NOMO-1 treated with DMSO at 0.1 percent for 48 hours (cell line): ENCODE data around the gene OSGEPL1.
"Not testable (repeated sequence)": the region's sequence is repeated elsewhere in the genome, so short reads cannot be mapped to it uniquely, and the experiment has no call there.

Source experiments
- DNase-seq: peaks from one replicate; lab custom pipeline; 2025; ENCODE audit not compliant: unreplicated experiment; lab: John Stamatoyannopoulos, UW

Gene OSGEPL1

DNA sequence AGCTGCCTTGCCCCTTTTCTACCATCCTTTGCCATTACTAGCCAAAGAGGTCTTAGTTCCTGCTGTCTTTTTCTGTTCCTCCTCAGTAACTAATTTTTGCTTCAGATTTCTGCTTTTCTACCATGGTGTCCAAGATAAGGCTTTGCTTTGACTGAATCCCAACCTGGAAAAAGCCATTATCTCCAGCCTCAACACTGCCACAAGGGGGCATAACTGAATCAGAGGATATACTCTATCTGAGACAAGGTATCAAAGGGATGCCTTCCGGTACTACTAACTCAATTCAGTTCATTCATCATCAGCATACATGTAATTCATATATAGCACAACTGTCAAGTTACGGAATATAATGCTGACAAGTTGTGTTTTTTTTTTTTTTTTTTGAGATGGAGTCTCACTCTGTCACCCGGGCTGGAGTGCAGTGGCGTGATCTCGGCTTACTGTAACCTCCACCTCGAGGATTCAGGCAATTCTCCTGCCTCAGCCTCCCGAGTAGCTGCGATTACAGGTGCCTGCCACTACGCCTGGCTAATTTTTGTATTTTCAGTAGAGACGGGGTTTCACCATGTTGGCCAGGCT lies 11.4 kb downstream of the OSGEPL1 start:
- DNase-seq: no peak

DNA sequence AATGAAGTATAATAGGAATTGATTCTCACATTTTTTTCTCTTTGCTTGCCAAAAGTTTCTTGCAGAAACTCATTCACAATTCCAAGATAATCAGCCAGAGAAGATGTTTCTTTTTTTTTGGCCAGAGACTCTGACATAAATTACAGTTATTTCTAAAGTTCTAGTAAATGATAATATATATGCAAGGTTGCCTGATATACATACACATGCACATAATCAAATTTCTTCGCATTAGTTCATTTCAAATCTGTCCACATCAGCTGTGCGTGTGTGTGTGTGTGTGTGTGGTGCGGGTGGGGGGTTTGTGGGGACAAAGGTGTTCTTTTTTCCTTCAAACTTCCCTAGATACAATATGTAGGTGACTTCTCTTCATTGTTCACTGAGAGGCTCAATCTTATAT lies 33.2 kb downstream of the OSGEPL1 start:
- DNase-seq: no peak

DNA sequence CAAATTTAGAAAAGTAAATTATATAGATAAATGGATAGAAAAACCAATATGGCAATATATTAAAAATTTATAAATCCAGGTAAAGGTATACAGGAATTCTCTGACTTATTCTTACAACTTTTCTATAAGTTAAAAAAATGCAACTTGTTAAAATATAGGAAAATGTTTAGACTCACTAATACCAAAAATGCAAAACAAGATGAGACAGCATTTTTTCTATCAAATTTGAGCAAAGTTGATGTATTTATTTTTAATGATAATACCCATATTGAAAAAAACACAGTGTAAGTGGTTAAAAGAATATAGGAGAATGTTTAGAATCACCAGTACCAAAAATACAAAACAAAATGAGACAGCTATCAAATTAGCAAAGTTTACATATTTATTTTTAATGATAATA lies 35.7 kb downstream of the OSGEPL1 start:
- no peak for DNase-seq

GRCh38 chr2:189726271-189726670 lies 36.3 kb downstream of the OSGEPL1 start:
- no peak for DNase-seq

DNA sequence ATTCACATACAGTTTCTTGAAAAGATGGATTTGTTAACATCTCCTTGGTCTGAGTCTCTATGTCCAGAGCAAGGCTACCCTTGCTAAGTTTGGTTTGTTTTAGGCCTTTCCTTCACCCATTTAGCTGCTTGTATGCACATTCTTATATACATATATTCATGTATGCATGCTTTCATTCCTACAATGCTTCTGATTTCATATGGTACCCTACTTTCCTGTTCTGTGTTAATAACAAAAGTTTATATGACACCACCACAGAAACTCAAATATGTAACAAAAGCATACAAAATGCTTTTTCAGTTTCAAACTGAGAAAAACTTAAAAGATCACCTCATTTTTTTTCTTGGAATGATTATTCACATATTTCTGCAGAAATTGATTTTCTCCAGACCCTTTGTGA lies 39.4 kb downstream of the OSGEPL1 start:
- DNase-seq: no peak

GRCh38 chr2:189719571-189719970 lies 43.0 kb downstream of the OSGEPL1 start:
- DNase-seq: peak; percentile 64

DNA sequence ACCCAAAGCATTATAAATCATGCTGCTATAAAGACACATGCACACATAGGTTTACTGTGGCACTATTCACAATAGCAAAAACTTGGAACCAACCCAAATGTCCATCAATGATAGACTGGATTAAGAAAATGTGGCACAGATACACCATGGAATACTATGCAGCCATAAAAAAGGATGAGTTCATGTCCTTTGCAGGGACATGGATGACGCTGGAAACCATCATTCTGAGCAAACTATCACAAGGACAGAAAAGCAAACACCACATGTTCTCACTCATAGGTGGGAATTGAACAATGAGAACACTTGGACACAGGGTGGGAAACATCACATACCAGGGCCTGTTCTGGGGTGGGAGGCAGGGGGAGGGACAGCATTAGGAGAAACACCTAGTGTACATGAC lies 45.0 kb downstream of the OSGEPL1 start:
- DNase-seq: not testable (repeated sequence)

- no peak for DNase-seq
Observed at GRCh38 chr2:189709501-189710221, 52.9 kb downstream of the OSGEPL1 start.

- DNase-seq: no peak
Observed at GRCh38 chr2:189702071-189702470, 60.5 kb downstream of the OSGEPL1 start.

GRCh38 chr2:189700681-189701080 lies 61.9 kb downstream of the OSGEPL1 start:
- no peak for DNase-seq

- DNase-seq: peak; percentile 40
Observed at GRCh38 chr2:189698020-189698887, 64.3 kb downstream of the OSGEPL1 start.
